Measurements from ENCODE around the gene LYRM9. TPM values are rescaled to one million over a fixed set of nuclear protein-coding genes. Genes with fewer than 3 reads are reported as not detected.

The LYRM9 gene
- total and polyA plus RNA-seq, 2 of the 8 experiments (the other 6 are each of a cell fraction or from before 2014, with no cell fraction given) = 4.3 to 5.2 TPM

- FAIRE-seq (no peak), DNase-seq (ENCODE audit: low read depth in 1 of 2, low spot score in 2 of 2) (no peak)
- Histone ChIP-seq H4K20me1 (replicated peaks in 1 of 2; ENCODE audit: control insufficient read depth in 1 of 2, insufficient read depth in 2 of 2, low read length in 2 of 2) (no peaks in the 10 kb centered on the region), H2BK5ac (ENCODE audit: low read depth, low read length) (no peak overlapping the region), H3K56ac (replicated peaks; ENCODE audit: insufficient read length, low read depth, low read length) (no peak overlapping the region), H2BK120ac (replicated peaks; ENCODE audit: low read depth, low read length) (no peak overlapping the region), H3K4me2 (ENCODE audit: insufficient read depth in 1 of 2, low read depth in 2 of 2, low read length in 2 of 2) (no peak overlapping the region), H3K23ac (ENCODE audit: insufficient read length) (no peak overlapping the region), H3K36me3 (ENCODE audit: control insufficient read depth in 2 of 4, insufficient read depth in 4 of 4, low read length in 3 of 4) (no peaks in the 10 kb centered on the region), H4K5ac (ENCODE audit: insufficient read length, low read depth, low read length) (no peak overlapping the region), H3K27me3 (replicated peaks in 1 of 4; ENCODE audit: control insufficient read depth in 3 of 4, extremely low read depth in 1 of 4, insufficient read depth in 3 of 4, low read length in 3 of 4) (no peaks in the 10 kb centered on the region), H3K9me3 (ENCODE audit: insufficient read depth in 2 of 2, low read depth in 1 of 2, low read length in 1 of 2) (no peaks in the 10 kb centered on the region), H3K23me2 (ENCODE audit: low read depth, low read length) (no peaks in the 10 kb centered on the region), H2AFZ (ENCODE audit: low read length) (no peak overlapping the region), H2BK20ac (ENCODE audit: low read length) (no peak overlapping the region), H3K79me2 (ENCODE audit: control insufficient read depth in 1 of 2, insufficient read depth in 2 of 2, low read length in 2 of 2) (no peaks in the 10 kb centered on the region), H3K18ac (ENCODE audit: extremely low read depth, low read length) (no peak overlapping the region), H3K27ac (ENCODE audit: low read depth, low read length) (no peak overlapping the region), H3K4me1 (replicated peaks in 1 of 4; ENCODE audit: control insufficient read depth in 3 of 4, insufficient read depth in 4 of 4, low read length in 3 of 4) (peaks cover 2 to 4% (median 2%) of the 10 kb centered on the region in 4 experiments; a peak in 5 of 7 replicates), H2BK15ac (ENCODE audit: low read length) (no peak overlapping the region), H3K4ac (replicated peaks; ENCODE audit: insufficient read length, low read depth, low read length) (no peak overlapping the region), H3K9ac (replicated peaks in 1 of 4; ENCODE audit: extremely low read depth in 1 of 4, low read depth in 3 of 4, low read length in 3 of 4) (no peak overlapping the region), H3K79me1 (ENCODE audit: low read depth, low read length) (no peaks in the 10 kb centered on the region), H3K14ac (ENCODE audit: insufficient read length) (no peak overlapping the region), H2AK5ac (ENCODE audit: low read depth, low read length) (no peak overlapping the region), H4K8ac (ENCODE audit: extremely low read depth, insufficient read depth, low read length) (no peak overlapping the region), H4K91ac (replicated peaks; ENCODE audit: insufficient read length, low read length) (no peak overlapping the region), H3K4me3 (ENCODE audit: extremely low read depth in 1 of 4, insufficient read depth in 2 of 4, low read depth in 3 of 4, low read length in 4 of 4) (no peak overlapping the region), H2BK12ac (ENCODE audit: low read depth, low read length) (no peak overlapping the region)
- ChIA-PET CTCF (ENCODE audit: partially characterized antibody) (interaction anchor here (2.1 kb wide), 1 partner anchor 18 kb away, joined by 10 read pairs; no protein-coding TSS in a partner anchor), POLR2A (ENCODE audit: partially characterized antibody) (no interaction called here)
- 86% methylated on average over 4 of the region's 4 CpGs; no CpG with 5 or more reads in 1 of the 2 experiments for WGBS, 2 experiments (ENCODE audit: extremely low coverage in 1 of 2, insufficient coverage in 1 of 2, insufficient read length in 1 of 2, insufficient replicate concordance in 2 of 2, low coverage in 1 of 2, low lambda C conversion rate in 2 of 2, missing lambda C conversion rate in 1 of 2)
- TF ChIP-seq ATF2 (IDR thresholded peaks at IDR 0.05; ENCODE audit: low read length) (no peak), TCF12 (IDR thresholded peaks at IDR 0.05; ENCODE audit: low read depth, low read length) (no peak), ASH2L (IDR thresholded peaks at IDR 0.05; ENCODE audit: low read length) (no peak), POLR2AphosphoS5 (IDR thresholded peaks at IDR 0.05; ENCODE audit: low read depth, low read length) (no peak)
These were observed 31.2 kb downstream of the LYRM9 start for GRCh38 chr17:27862004-27862403.

All from H1 (cell line).